ENCODE data around the gene TENM4. TPM values are rescaled to one million over a fixed set of nuclear protein-coding genes. Genes with fewer than 3 reads are reported as not detected.

TENM4 gene
- total and polyA plus RNA-seq, 11 donors: 0.08 to 6.4 (median 1.0) TPM

DNA sequence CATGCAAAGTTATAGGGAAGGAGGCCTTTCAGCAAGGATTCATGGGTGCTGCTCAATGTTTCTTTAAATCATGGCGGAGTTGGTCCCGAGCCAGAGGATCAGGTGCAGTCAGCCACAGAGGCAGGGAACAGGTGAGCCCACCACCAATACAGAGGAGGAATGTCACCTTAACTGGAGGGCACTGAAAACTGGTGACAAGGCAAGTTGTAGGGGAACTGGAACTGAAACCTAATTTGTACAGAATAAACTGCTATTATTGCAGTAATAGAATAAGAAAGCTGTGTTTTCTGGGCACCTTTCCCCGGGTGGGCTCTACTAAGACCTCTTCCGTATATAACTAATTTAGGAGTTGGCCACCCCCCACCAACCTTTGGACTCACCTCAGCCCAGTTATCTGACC lies 570.2 kb downstream of the TENM4 start:
- Histone ChIP-seq H3K9me3 (no peaks in the 10 kb centered on the region), H3K27ac (no peak overlapping the region), H3K36me3 (no peaks in the 10 kb centered on the region), H3K4me1 (no peaks in the 10 kb centered on the region), H3K27me3 (peaks cover 0 to 10% (median 0%) of the 10 kb centered on the region in 9 donors), H3K4me3 (no peak overlapping the region)
- no peak for TF ChIP-seq POLR2A (IDR thresholded peaks at IDR 0.05)
- TF ChIP-seq, protein P1, sequence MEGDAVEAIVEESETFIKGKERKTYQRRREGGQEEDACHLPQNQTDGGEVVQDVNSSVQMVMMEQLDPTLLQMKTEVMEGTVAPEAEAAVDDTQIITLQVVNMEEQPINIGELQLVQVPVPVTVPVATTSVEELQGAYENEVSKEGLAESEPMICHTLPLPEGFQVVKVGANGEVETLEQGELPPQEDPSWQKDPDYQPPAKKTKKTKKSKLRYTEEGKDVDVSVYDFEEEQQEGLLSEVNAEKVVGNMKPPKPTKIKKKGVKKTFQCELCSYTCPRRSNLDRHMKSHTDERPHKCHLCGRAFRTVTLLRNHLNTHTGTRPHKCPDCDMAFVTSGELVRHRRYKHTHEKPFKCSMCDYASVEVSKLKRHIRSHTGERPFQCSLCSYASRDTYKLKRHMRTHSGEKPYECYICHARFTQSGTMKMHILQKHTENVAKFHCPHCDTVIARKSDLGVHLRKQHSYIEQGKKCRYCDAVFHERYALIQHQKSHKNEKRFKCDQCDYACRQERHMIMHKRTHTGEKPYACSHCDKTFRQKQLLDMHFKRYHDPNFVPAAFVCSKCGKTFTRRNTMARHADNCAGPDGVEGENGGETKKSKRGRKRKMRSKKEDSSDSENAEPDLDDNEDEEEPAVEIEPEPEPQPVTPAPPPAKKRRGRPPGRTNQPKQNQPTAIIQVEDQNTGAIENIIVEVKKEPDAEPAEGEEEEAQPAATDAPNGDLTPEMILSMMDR (IDR thresholded peaks at IDR 0.05): no peak
- intact Hi-C loops (cut with DNase I): no loop called here
- 88 to 89% (median 88%) methylated on average over 4 of the region's 4 CpGs for WGBS, 4 donors
- ATAC-seq (no peak), DNase-seq (no peak)

DNA sequence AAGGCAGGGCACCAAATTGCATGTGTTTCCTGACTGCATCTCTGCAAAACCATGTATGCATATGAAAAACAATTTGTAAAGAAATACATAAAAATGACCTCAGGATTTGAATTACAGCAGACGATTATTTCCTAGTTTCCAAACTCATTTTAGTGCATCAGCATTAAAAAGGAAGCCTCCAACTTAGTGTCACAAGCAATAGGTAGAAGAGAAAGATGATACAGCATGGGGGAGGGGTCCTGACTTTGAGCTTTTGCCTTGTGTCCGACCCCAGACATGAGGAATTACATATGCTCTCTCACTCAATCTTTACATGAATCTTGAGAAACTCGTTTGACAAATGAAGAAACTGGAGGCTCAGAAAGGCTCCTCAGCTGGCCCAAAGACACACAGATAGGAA lies 571.5 kb downstream of the TENM4 start:
- ATAC-seq: no peak
- no peak overlapping the region for H3K27ac ChIP-seq
- 38 to 47% (median 41%) methylated on average over 3 of the region's 3 CpGs for WGBS, 4 donors
- TF ChIP-seq, protein P1 (IDR thresholded peaks at IDR 0.05): no peak
- no peak for TF ChIP-seq POLR2A (IDR thresholded peaks at IDR 0.05)
- no peaks in the 10 kb centered on the region for H3K9me3 ChIP-seq
- no peak for DNase-seq
- no peaks in the 10 kb centered on the region for H3K4me1 ChIP-seq
- no peaks in the 10 kb centered on the region for H3K36me3 ChIP-seq
- intact Hi-C loops (cut with DNase I): no loop called here
- H3K4me3 ChIP-seq: no peak overlapping the region
- H3K27me3 ChIP-seq: peaks cover 0 to 10% (median 0%) of the 10 kb centered on the region in 9 donors

DNA sequence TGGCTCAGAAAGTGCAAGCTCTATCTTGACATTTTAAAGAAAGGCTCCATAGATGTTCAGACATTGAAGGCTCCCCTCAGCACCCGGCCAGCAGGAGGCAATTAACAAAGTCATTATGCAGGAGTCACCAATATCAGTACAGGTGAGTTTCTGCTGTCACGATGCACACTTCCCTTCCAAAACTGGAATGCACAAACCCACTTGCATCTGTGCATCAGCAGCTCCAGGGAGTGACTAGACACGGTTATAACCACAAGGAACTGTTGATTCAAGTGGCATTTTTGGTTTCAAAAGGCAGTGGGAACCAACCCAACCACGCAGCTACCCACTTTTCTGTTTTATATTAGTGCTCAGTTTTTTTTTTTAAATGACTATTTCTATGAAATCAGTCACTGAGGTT lies 572.3 kb downstream of the TENM4 start:
- Histone ChIP-seq H3K27me3 (peaks cover 0 to 10% (median 0%) of the 10 kb centered on the region in 9 donors), H3K9me3 (no peaks in the 10 kb centered on the region), H3K36me3 (no peaks in the 10 kb centered on the region), H3K4me3 (no peak overlapping the region), H3K4me1 (no peaks in the 10 kb centered on the region), H3K27ac (no peak overlapping the region)
- DNase-seq (no peak), ATAC-seq (no peak)
- TF ChIP-seq, protein P1 (IDR thresholded peaks at IDR 0.05): no peak
- no peak for TF ChIP-seq POLR2A (IDR thresholded peaks at IDR 0.05)
- intact Hi-C loops (cut with DNase I): no loop called here
- WGBS, 4 donors: 38 to 43% (median 40%) methylated on average over 4 of the region's 4 CpGs

DNA sequence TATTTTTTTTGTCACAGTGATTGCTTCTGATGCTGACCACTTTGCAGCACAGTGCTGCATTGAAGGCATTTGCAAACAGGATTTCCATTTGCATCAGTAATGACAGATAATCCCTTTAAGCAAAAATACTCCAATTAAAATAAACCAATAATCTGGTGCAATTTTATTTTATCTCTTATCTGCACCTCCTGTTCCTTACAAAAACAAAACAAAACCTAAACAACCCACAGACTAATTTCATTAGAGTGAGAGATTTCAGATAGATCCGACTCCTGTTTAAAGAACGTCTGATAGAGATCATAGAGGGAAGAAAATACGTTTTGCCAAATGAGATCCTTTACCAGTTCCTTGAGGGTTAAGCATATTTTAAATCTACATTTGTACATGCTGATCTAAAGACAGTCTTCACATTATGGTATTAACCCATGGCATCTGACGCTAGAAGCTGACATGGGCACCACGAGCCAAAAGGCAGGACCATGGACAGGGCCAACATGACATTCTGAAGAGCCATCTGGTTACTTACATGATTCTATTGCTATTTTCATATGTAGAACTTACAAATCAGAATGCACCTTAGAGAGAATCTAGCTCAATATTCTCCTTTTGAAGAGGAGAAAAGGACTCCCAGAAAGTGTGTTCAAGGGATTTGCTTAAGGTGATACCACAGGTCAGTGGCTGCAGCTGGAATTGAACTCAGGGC lies 580.0 kb downstream of the TENM4 start:
- H3K9me3 ChIP-seq: no peaks in the 10 kb centered on the region
- peak in 1 of 5 donors; percentile 32 for DNase-seq
- peaks cover 0 to 3% (median 0%) of the 10 kb centered on the region in 9 donors for H3K27me3 ChIP-seq
- 51 to 58% (median 56%) methylated on average over 5 of the region's 5 CpGs for whole genome bisulfite sequencing, 4 donors
- intact Hi-C loops (cut with DNase I): loop anchor here in 1 of 10 donors (5.0 kb wide), 1 partner anchor 49 kb away; no protein-coding TSS in a partner anchor
- no peaks in the 10 kb centered on the region for H3K36me3 ChIP-seq
- H3K4me3 ChIP-seq: no peak overlapping the region
- TF ChIP-seq, protein P1 (IDR thresholded peaks at IDR 0.05): no peak
- TF ChIP-seq POLR2A (IDR thresholded peaks at IDR 0.05): no peak
- ATAC-seq: no peak
- H3K4me1 ChIP-seq: no peaks in the 10 kb centered on the region
- no peak overlapping the region for H3K27ac ChIP-seq

All from heart left ventricle (tissue), 16 donors.